ENCODE data around the gene SHB.

DNA sequence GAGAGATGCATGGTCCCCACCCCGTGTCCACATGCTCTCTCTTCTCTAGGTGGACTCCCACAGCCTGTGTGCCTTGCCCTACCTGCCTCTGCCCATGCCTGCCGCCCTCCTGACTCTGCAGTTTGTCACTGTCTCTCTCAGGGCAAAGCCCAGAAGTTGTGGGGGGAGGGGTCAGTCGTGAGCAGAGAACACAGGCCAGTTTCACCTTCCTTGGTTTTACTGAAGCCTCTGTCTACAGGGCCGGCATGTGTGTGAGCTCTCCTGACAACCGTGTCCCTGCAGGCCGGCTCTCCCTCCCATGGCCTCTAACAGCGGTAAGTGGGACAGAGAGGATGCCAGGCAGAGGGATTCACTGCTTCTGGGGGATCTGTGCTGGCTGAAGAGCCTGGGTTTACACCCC, 121.6 kb downstream of the SHB start:
- TF ChIP-seq, protein P1, sequence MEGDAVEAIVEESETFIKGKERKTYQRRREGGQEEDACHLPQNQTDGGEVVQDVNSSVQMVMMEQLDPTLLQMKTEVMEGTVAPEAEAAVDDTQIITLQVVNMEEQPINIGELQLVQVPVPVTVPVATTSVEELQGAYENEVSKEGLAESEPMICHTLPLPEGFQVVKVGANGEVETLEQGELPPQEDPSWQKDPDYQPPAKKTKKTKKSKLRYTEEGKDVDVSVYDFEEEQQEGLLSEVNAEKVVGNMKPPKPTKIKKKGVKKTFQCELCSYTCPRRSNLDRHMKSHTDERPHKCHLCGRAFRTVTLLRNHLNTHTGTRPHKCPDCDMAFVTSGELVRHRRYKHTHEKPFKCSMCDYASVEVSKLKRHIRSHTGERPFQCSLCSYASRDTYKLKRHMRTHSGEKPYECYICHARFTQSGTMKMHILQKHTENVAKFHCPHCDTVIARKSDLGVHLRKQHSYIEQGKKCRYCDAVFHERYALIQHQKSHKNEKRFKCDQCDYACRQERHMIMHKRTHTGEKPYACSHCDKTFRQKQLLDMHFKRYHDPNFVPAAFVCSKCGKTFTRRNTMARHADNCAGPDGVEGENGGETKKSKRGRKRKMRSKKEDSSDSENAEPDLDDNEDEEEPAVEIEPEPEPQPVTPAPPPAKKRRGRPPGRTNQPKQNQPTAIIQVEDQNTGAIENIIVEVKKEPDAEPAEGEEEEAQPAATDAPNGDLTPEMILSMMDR (IDR thresholded peaks at IDR 0.05): no peak
- no peak for TF ChIP-seq POLR2A (IDR thresholded peaks at IDR 0.05)
